Renal pelvis (tissue), 4 donors: Measurements from ENCODE around the gene PFN1. TPM values are rescaled to one million over a fixed set of nuclear protein-coding genes. Genes with fewer than 3 reads are reported as not detected.
A peak's percentile ranks its signal among the peaks of the same experiment; 100 is the strongest.

Source experiments
- DNase-seq: peaks from one replicate; pipeline ENCODE4 v3.0.0-alpha.2; 2013
- polyA plus RNA-seq, 3 donors: library from polyadenylated mRNA; unstranded; fragments of 120-200 nt; gene quantifications; one replicate each; pipeline ENCODE4 v1.2.1, GENCODE V29; 2013; ENCODE audit not compliant: insufficient read length in 3 of 3

PFN1 gene
- polyA plus RNA-seq, 3 donors: 401 to 502 (median 460) TPM

GRCh38 chr17:4899341-4900230, 48.7 kb downstream of the PFN1 start, which contains the start of gene C17orf107:
C17orf107 (plus strand) TSS chr17:4899536; CDS start chr17:4899763, 227 bp downstream.
- peak; percentile 77 for DNase-seq

GRCh38 chr17:4898927-4899326, 49.4 kb downstream of the PFN1 start:
- no peak for DNase-seq

- DNase-seq: no peak
These were observed 50.0 kb downstream of the PFN1 start for GRCh38 chr17:4898351-4898750.

DNA sequence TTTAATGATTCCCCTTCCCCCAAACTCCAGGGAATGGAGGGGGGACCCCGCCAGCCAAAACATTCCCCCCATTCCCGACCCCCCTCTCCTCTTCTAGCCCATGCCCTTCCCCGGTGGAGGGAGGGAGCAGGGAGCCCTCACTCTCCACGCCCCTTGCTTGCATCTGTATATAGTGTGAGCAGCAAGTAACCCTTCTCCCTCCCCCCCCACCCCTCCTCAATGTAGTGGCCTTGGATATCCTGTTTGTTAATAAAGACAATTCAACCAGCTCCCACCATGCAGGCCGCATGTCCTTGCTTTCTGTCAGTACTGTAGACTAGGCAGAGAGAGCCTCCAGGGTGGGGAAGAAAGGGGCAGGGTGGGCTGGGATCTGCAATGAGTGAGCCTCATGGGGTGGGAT, 50.5 kb downstream of the PFN1 start:
- DNase-seq: no peak

- DNase-seq: no peak
These were observed 51.1 kb downstream of the PFN1 start for GRCh38 chr17:4897198-4897687.

DNA sequence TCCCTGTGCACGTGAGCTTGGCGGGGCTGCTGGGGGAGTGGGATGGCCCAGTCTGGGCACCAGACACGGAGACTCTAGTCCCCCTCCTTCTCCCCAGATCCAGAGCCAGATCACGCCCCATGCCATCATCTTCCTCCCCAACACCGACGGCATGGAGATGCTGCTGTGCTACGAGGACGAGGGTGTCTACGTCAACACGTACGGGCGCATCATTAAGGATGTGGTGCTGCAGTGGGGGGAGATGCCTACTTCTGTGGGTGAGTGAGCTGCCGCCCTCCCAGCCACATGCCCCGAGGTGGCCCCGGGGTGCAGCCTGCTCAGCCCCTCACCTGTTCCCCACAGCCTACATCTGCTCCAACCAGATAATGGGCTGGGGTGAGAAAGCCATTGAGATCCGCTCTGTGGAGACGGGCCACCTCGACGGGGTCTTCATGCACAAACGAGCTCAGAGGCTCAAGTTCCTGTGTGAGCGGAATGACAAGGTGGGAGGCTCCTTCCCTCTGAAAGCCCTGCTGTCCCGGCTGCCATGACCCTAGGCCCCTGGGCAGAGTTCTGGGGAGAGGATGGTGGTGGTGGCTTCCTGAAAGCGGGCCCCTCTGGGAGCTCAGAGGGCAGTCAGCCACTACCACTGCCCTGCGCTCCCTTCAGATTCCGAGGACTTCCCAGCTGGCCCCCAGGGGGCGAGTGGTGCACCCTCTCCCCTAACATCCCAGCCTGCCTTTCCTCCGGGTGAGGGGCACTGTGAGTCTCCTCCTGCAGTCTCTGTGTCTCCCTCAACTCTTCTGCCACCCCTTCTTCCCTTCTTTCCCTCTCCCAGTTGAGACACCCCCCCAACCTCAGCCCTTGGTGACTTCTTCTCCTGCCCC, 51.8 kb downstream of the PFN1 start:
- no peak for DNase-seq

- no peak for DNase-seq
These were observed 52.5 kb downstream of the PFN1 start for GRCh38 chr17:4895657-4896331.

Other genes starting within 250 kb of the PFN1 start
- gene PELP1, start 244.4 kb downstream of the PFN1 start, polyA plus RNA-seq: 10 to 100 TPM; 50.9 to 56.5 (median 51.3) TPM
- 10 to 100 TPM; 32.8 to 36.6 (median 36.5) TPM for gene ARRB2, start 237.9 kb downstream of the PFN1 start, polyA plus RNA-seq
- 10 to 100 TPM; 27.3 to 29.7 (median 27.6) TPM for gene MED11, start 217.1 kb downstream of the PFN1 start, polyA plus RNA-seq
- gene ZMYND15, start 208.7 kb downstream of the PFN1 start, polyA plus RNA-seq: 1 to 10 TPM in 1 of 3 donors, under 1 TPM in 2; 0.37 to 1.0 (median 0.58) TPM
- 10 to 100 TPM; 10.2 to 16.1 (median 14.1) TPM for gene CXCL16, start 208.6 kb downstream of the PFN1 start, polyA plus RNA-seq
- 1 to 10 TPM; 2.4 to 3.7 (median 2.5) TPM for gene TM4SF5, start 176.6 kb downstream of the PFN1 start, polyA plus RNA-seq
- under 1 TPM; 0.39 to 0.74 (median 0.65) TPM for gene VMO1, start 162.2 kb downstream of the PFN1 start, polyA plus RNA-seq
- 10 to 100 TPM; 10.7 to 14.5 (median 12.5) TPM for gene GLTPD2, start 159.6 kb downstream of the PFN1 start, polyA plus RNA-seq
- 100 to 1,000 TPM; 130 to 146 (median 145) TPM for gene PSMB6, start 152.4 kb downstream of the PFN1 start, polyA plus RNA-seq
- gene PLD2, start 141.4 kb downstream of the PFN1 start, polyA plus RNA-seq: 10 to 100 TPM; 35.1 to 53.7 (median 45.2) TPM
- gene MINK1, start 115.2 kb downstream of the PFN1 start, polyA plus RNA-seq: 10 to 100 TPM; 51.2 to 70.4 (median 69.7) TPM
- 1 to 10 TPM; 1.6 to 2.1 (median 1.8) TPM for gene C17orf107, start 49.0 kb downstream of the PFN1 start, polyA plus RNA-seq
- 1 to 10 TPM; 1.1 to 2.7 (median 1.4) TPM for gene CHRNE, start 45.4 kb downstream of the PFN1 start, polyA plus RNA-seq
- gene GP1BA, start 16.3 kb downstream of the PFN1 start, polyA plus RNA-seq: 1 to 10 TPM; 2.1 to 2.7 (median 2.6) TPM
- 10 to 100 TPM; 77.1 to 93.9 (median 85.5) TPM for gene SLC25A11, start 8.5 kb downstream of the PFN1 start, polyA plus RNA-seq
- gene RNF167, start 8.3 kb downstream of the PFN1 start, polyA plus RNA-seq: 100 to 1,000 TPM; 129 to 146 (median 134) TPM
- gene ENO3, start 2.6 kb upstream of the PFN1 start, polyA plus RNA-seq: 10 to 100 TPM; 26.2 to 30.9 (median 28.9) TPM
- 100 to 1,000 TPM in 1 of 3 donors, 10 to 100 TPM in 2; 99.6 to 111 (median 100.0) TPM for gene SPAG7, start 19.3 kb upstream of the PFN1 start, polyA plus RNA-seq
- 10 to 100 TPM; 25.3 to 35.7 (median 34.8) TPM for gene CAMTA2, start 39.1 kb upstream of the PFN1 start, polyA plus RNA-seq
- 1 to 10 TPM; 6.9 to 9.5 (median 9.3) TPM for gene INCA1, start 49.0 kb upstream of the PFN1 start, polyA plus RNA-seq
- gene KIF1C, start 49.4 kb upstream of the PFN1 start, polyA plus RNA-seq: 10 to 100 TPM; 89.4 to 99.7 (median 90.9) TPM
- gene SLC52A1, start 86.9 kb upstream of the PFN1 start, polyA plus RNA-seq: under 1 TPM; 0.24 to 0.42 (median 0.41) TPM
- gene ZFP3, start 129.9 kb upstream of the PFN1 start, polyA plus RNA-seq: 10 to 100 TPM; 13.7 to 16.9 (median 15.0) TPM
- 10 to 100 TPM; 21.8 to 50.0 (median 24.0) TPM for gene ZNF232, start 163.3 kb upstream of the PFN1 start, polyA plus RNA-seq
- gene USP6, start 167.5 kb upstream of the PFN1 start, polyA plus RNA-seq: 10 to 100 TPM in 1 of 3 donors, 1 to 10 TPM in 2; 2.5 to 14.7 (median 5.1) TPM
- gene ZNF594, start 243.3 kb upstream of the PFN1 start, polyA plus RNA-seq: 10 to 100 TPM; 18.7 to 27.6 (median 26.2) TPM